Measurements from ENCODE around the gene DACT1. TPM values are rescaled to one million over a fixed set of nuclear protein-coding genes. Genes with fewer than 3 reads are reported as not detected.

DACT1 gene
- total RNA-seq, 1 donor from 2014 or later, result 50.8 TPM

GRCh38 chr14:58666737-58667136, 29.0 kb downstream of the DACT1 start:
- DNase-seq (ENCODE audit: low spot score), result no peak

- DNase-seq (ENCODE audit: low spot score), result no peak
Measured at GRCh38 chr14:58667900-58668299, 30.1 kb downstream of the DACT1 start.

GRCh38 chr14:58668848-58669480, 31.2 kb downstream of the DACT1 start:
- DNase-seq (ENCODE audit: low spot score), result no peak

- no peak for DNase-seq (ENCODE audit: low spot score)
Measured at GRCh38 chr14:58669556-58670200, 31.9 kb downstream of the DACT1 start.

GRCh38 chr14:58671024-58671423, 33.3 kb downstream of the DACT1 start:
- no peak for DNase-seq (ENCODE audit: low spot score)

- no peak for DNase-seq (ENCODE audit: low spot score)
Measured at GRCh38 chr14:58671436-58671835, 33.7 kb downstream of the DACT1 start.

- no peak for DNase-seq (ENCODE audit: low spot score)
Measured at GRCh38 chr14:58673722-58674121, 36.0 kb downstream of the DACT1 start.

- DNase-seq (ENCODE audit: low spot score), result peak; percentile 95
Measured at GRCh38 chr14:58677001-58677400, 39.2 kb downstream of the DACT1 start.

GRCh38 chr14:58677517-58677916, 39.8 kb downstream of the DACT1 start:
- DNase-seq (ENCODE audit: low spot score), result no peak

GRCh38 chr14:58677996-58678395, 40.2 kb downstream of the DACT1 start:
- no peak for DNase-seq (ENCODE audit: low spot score)

- DNase-seq (ENCODE audit: low spot score), result no peak
Measured at GRCh38 chr14:58680698-58681097, 42.9 kb downstream of the DACT1 start.

- DNase-seq (ENCODE audit: low spot score), result no peak
Measured at GRCh38 chr14:58687232-58687795, 49.6 kb downstream of the DACT1 start.

- no peak for DNase-seq (ENCODE audit: low spot score)
Measured at GRCh38 chr14:58690801-58691516, 53.2 kb downstream of the DACT1 start.

GRCh38 chr14:58693048-58693447, 55.3 kb downstream of the DACT1 start:
- no peak for DNase-seq (ENCODE audit: low spot score)

GRCh38 chr14:58695514-58695913, 57.8 kb downstream of the DACT1 start:
- no peak for DNase-seq (ENCODE audit: low spot score)

GRCh38 chr14:58697266-58697929, 59.6 kb downstream of the DACT1 start:
- no peak for DNase-seq (ENCODE audit: low spot score)

Other genes with a start within 250 kb of the DACT1 start
- gene TOMM20L, start 242.0 kb upstream of the DACT1 start, total RNA-seq (ENCODE audit: insufficient read depth, low replicate concordance), result not detected
- gene TIMM9, start 210.4 kb upstream of the DACT1 start, total RNA-seq (ENCODE audit: insufficient read depth, low replicate concordance), result 33.5 TPM
- 33.7 TPM for gene KIAA0586, start 210.2 kb upstream of the DACT1 start, total RNA-seq (ENCODE audit: insufficient read depth, low replicate concordance)

Data from umbilical cord (tissue), 2 donors.